Measurements from ENCODE around the gene CATSPERD. TPM values are rescaled to one million over a fixed set of nuclear protein-coding genes. Genes with fewer than 3 reads are reported as not detected.
A peak's percentile ranks its signal among the peaks of the same experiment; 100 is the strongest.

Gene CATSPERD
- polyA plus RNA-seq, 3 donors = not detected

GRCh38 chr19:5711025-5711424, 9.4 kb upstream of the CATSPERD start:
- Mint-ChIP-seq H3K4me1 (no peaks in the 10 kb centered on the region), H3K4me3 (no peak overlapping the region), H3K9me3 (no peaks in the 10 kb centered on the region), H3K27ac (peak overlapping the region in 1 of 7 donors; percentile 41), H3K36me3 (peaks cover 54 to 82% of the 10 kb centered on the region in 2 donors), H3K27me3 (ENCODE audit: low read depth in 3 of 3) (peaks cover 0 to 3% (median 0%) of the 10 kb centered on the region in 3 donors)
- TF ChIP-seq CTCF (IDR thresholded peaks at IDR 0.05) = no peak
- Histone ChIP-seq H4K20me1 (ENCODE audit: insufficient read depth, low read length) (peaks cover 13% of the 10 kb centered on the region), H3K4me3 (replicated peaks in 1 of 3; ENCODE audit: low read depth in 2 of 3, low read length in 3 of 3) (no peak overlapping the region), H3K9me3 (replicated peaks in 1 of 2; ENCODE audit: control insufficient read depth in 1 of 2, insufficient read depth in 1 of 2, low read length in 2 of 2) (no peaks in the 10 kb centered on the region), H3K4me1 (ENCODE audit: control insufficient read depth in 1 of 2, insufficient read depth in 2 of 2, low read length in 2 of 2) (no peaks in the 10 kb centered on the region), H2AFZ (ENCODE audit: insufficient read depth, low read depth, low read length, poor library complexity, severe bottlenecking) (no peak overlapping the region), H3K9ac (ENCODE audit: insufficient read depth, low read length, poor library complexity, severe bottlenecking) (no peak overlapping the region), H3K27me3 (ENCODE audit: control insufficient read depth in 2 of 2, insufficient read depth in 2 of 2, low read length in 2 of 2) (no peaks in the 10 kb centered on the region), H3K79me2 (ENCODE audit: insufficient read depth, low read length) (peaks cover 11% of the 10 kb centered on the region), H3K36me3 (replicated peaks in 1 of 2; ENCODE audit: control insufficient read depth in 1 of 2, insufficient read depth in 2 of 2, low read length in 2 of 2) (peaks cover 70 to 77% of the 10 kb centered on the region in 2 donors), H3K27ac (ENCODE audit: low read depth in 1 of 2, low read length in 2 of 2) (no peak overlapping the region), H3K4me2 (replicated peaks; ENCODE audit: extremely low read depth, low read length, poor library complexity, severe bottlenecking) (no peak overlapping the region)
- 99% methylated on average over 6 of the region's 8 CpGs for WGBS (ENCODE audit: insufficient coverage)
- intact Hi-C loops (cut with micrococcal nuclease) = no loop called here
- DNase-seq = no peak

- Histone ChIP-seq H3K9ac (ENCODE audit: insufficient read depth, low read length, poor library complexity, severe bottlenecking) (no peak overlapping the region), H3K79me2 (ENCODE audit: insufficient read depth, low read length) (peaks cover 18% of the 10 kb centered on the region), H4K20me1 (ENCODE audit: insufficient read depth, low read length) (peaks cover 13% of the 10 kb centered on the region), H3K27ac (ENCODE audit: low read depth in 1 of 2, low read length in 2 of 2) (no peak overlapping the region), H3K36me3 (replicated peaks in 1 of 2; ENCODE audit: control insufficient read depth in 1 of 2, insufficient read depth in 2 of 2, low read length in 2 of 2) (peaks cover 65 to 70% of the 10 kb centered on the region in 2 donors), H3K4me1 (ENCODE audit: control insufficient read depth in 1 of 2, insufficient read depth in 2 of 2, low read length in 2 of 2) (no peaks in the 10 kb centered on the region), H3K4me2 (replicated peaks; ENCODE audit: extremely low read depth, low read length, poor library complexity, severe bottlenecking) (no peak overlapping the region), H3K27me3 (ENCODE audit: control insufficient read depth in 2 of 2, insufficient read depth in 2 of 2, low read length in 2 of 2) (no peaks in the 10 kb centered on the region), H3K4me3 (replicated peaks in 1 of 3; ENCODE audit: low read depth in 2 of 3, low read length in 3 of 3) (no peak overlapping the region), H2AFZ (ENCODE audit: insufficient read depth, low read depth, low read length, poor library complexity, severe bottlenecking) (no peak overlapping the region), H3K9me3 (replicated peaks in 1 of 2; ENCODE audit: control insufficient read depth in 1 of 2, insufficient read depth in 1 of 2, low read length in 2 of 2) (no peaks in the 10 kb centered on the region)
- intact Hi-C loops (cut with micrococcal nuclease) = no loop called here
- TF ChIP-seq CTCF (IDR thresholded peaks at IDR 0.05) = no peak
- Mint-ChIP-seq H3K27ac (peak overlapping the region in 3 of 7 donors; percentile 18 to 31 (median 26)), H3K9me3 (no peaks in the 10 kb centered on the region), H3K27me3 (ENCODE audit: low read depth in 3 of 3) (peaks cover 0 to 3% (median 0%) of the 10 kb centered on the region in 3 donors), H3K4me1 (no peaks in the 10 kb centered on the region), H3K36me3 (peaks cover 49 to 78% of the 10 kb centered on the region in 2 donors), H3K4me3 (no peak overlapping the region)
- 94% methylated on average over 22 of the region's 25 CpGs for WGBS (ENCODE audit: insufficient coverage)
- peak in 1 of 3 donors; percentile 4 for DNase-seq
Observed at GRCh38 chr19:5711713-5712161, 8.7 kb upstream of the CATSPERD start.
